Progenitor cell of endocrine pancreas (in vitro differentiated cells): ENCODE data around the gene SERPINA10. TPM values are rescaled to one million over a fixed set of nuclear protein-coding genes. Genes with fewer than 3 reads are reported as not detected.

ENCODE experiments used
- DNase-seq: peaks from one replicate; pipeline ENCODE4 v3.0.0; 2021; ENCODE audit warnings: low spot score; ENCODE audit not compliant: unreplicated experiment
- H3K27ac Mint-ChIP-seq: 2 replicates; pipeline ENCODE4 v1.8.0; 2021; ENCODE audit warnings: mild to moderate bottlenecking, moderate library complexity, mixed read lengths
- H3K27me3 Mint-ChIP-seq: 2 replicates; pipeline ENCODE4 v1.8.0; 2021; ENCODE audit warnings: mixed read lengths
- H3K36me3 Mint-ChIP-seq: 2 replicates; pipeline ENCODE4 v1.8.0; 2022; ENCODE audit warnings: mixed read lengths; ENCODE audit not compliant: insufficient read depth
- H3K4me1 Mint-ChIP-seq: 2 replicates; pipeline ENCODE4 v1.8.0; 2021; ENCODE audit warnings: low read depth, mixed read lengths
- H3K4me3 Mint-ChIP-seq: 2 replicates; pipeline ENCODE4 v1.8.0; 2021; ENCODE audit warnings: low read depth, mild to moderate bottlenecking, moderate library complexity, mixed read lengths
- H3K9me3 Mint-ChIP-seq: 2 replicates; pipeline ENCODE4 v1.8.0; 2021; ENCODE audit warnings: low read depth, mixed read lengths
- CTCF ChIP-seq: fragments of 200-600 bp; sonication (generic); IDR thresholded peaks from one replicate; pipeline ENCODE4 v1.5.0; 2021; ENCODE audit warnings: antibody characterized with exemption, mild to moderate bottlenecking; ENCODE audit not compliant: unreplicated experiment
- total RNA-seq: library from RNA; stranded (reverse); gene quantifications from 2 replicates; pipeline ENCODE4 v1.2.1, GENCODE V29; 2021

Gene SERPINA10
- total RNA-seq, 1 donor from 2014 or later = 2.6 TPM

- DNase-seq = no peak
- peaks cover 12% of the 10 kb centered on the region for H3K9me3 Mint-ChIP-seq
- peaks cover 3% of the 10 kb centered on the region for H3K4me1 Mint-ChIP-seq
- no peak overlapping the region for H3K27ac Mint-ChIP-seq
- no peaks in the 10 kb centered on the region for H3K27me3 Mint-ChIP-seq
- TF ChIP-seq CTCF = no peak
- H3K4me3 Mint-ChIP-seq = no peak overlapping the region
- H3K36me3 Mint-ChIP-seq = peaks cover 4% of the 10 kb centered on the region
These were observed 16.7 kb upstream of the SERPINA10 start for GRCh38 chr14:94309721-94310120.

- Mint-ChIP-seq H3K27ac (no peak overlapping the region), H3K27me3 (no peaks in the 10 kb centered on the region), H3K4me3 (no peak overlapping the region), H3K36me3 (peaks cover 4% of the 10 kb centered on the region), H3K9me3 (peaks cover 14% of the 10 kb centered on the region), H3K4me1 (peaks cover 3% of the 10 kb centered on the region)
- DNase-seq = no peak
- TF ChIP-seq CTCF = peak; percentile 45
These were observed 14.4 kb upstream of the SERPINA10 start for GRCh38 chr14:94307410-94307992.

DNA sequence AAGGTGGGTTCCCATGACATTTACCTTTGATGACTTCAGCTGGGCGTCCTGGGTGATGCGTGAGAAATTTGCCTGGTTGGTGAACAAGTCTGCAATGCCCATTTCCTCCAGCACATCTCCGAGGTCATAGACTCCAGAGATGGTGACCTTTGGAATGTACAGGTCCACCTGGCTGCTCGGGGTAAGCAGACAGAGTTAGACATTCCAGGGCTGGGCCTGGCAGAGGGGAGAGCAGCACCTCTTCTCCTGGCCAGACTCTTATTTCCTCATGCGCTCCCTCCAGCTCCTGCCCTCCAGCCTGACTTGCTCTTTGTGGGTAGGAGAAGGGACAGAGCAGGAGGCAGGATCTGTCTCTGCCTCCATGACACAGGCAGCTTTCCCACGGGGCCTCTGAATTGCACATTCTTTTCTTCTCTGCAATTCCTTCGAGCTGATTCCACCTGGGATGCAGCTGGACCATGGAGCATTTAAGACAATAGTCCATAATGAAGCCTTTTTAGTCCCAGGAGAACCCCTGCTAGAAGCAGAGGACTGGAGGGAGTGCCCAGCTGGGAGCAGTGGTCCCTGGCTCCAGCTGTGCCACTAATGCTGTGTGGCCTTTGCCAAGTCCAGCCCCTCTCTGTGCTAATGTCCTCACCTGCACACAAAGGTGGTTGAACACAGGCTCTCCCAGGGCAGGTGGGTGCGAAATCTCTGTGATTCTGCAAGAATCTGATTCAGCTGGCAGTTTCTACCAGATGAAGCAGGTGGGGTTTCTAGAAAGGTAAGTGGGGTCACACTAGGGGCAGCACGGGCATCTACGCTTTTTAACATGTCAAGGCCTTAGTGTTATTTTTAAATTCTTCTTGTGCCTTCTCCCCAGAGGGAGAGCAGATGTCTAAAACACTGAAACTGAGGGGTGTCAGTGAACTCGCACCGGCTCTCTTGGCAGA, 13.2 kb upstream of the SERPINA10 start:
- Mint-ChIP-seq H3K9me3 (peaks cover 15% of the 10 kb centered on the region), H3K36me3 (peaks cover 4% of the 10 kb centered on the region), H3K27ac (no peak overlapping the region), H3K4me1 (peaks cover 3% of the 10 kb centered on the region), H3K27me3 (no peaks in the 10 kb centered on the region), H3K4me3 (no peak overlapping the region)
- no peak for TF ChIP-seq CTCF
- no peak for DNase-seq

- Mint-ChIP-seq H3K9me3 (peaks cover 15% of the 10 kb centered on the region), H3K27ac (no peak overlapping the region), H3K4me1 (peaks cover 3% of the 10 kb centered on the region), H3K27me3 (no peaks in the 10 kb centered on the region), H3K36me3 (peaks cover 4% of the 10 kb centered on the region), H3K4me3 (no peak overlapping the region)
- DNase-seq = no peak
- TF ChIP-seq CTCF = no peak
These were observed 12.6 kb upstream of the SERPINA10 start for GRCh38 chr14:94305620-94306019.

GRCh38 chr14:94304243-94304642, 11.2 kb upstream of the SERPINA10 start:
- no peak overlapping the region for H3K4me3 Mint-ChIP-seq
- TF ChIP-seq CTCF = no peak
- H3K36me3 Mint-ChIP-seq = peaks cover 4% of the 10 kb centered on the region
- DNase-seq = no peak
- peaks cover 2% of the 10 kb centered on the region for H3K4me1 Mint-ChIP-seq
- H3K27ac Mint-ChIP-seq = no peak overlapping the region
- no peaks in the 10 kb centered on the region for H3K27me3 Mint-ChIP-seq
- H3K9me3 Mint-ChIP-seq = peaks cover 15% of the 10 kb centered on the region
